ENCODE data around the gene CEBPE.

Gene CEBPE

GRCh38 chr14:23118506-23119362, at the start of gene CEBPE:
TSS of gene CEBPE (minus strand) at chr14:23119255. CDS start at chr14:23119091, 164 bp downstream.
- DNase-seq: no peak
- Histone ChIP-seq H3K27me3 (ENCODE audit: insufficient read depth, low read depth, severe bottlenecking) (peaks cover 7% of the 10 kb centered on the region), H3K9me3 (ENCODE audit: severe bottlenecking) (no peaks in the 10 kb centered on the region), H3K4me3 (ENCODE audit: low read depth, low read length) (no peak within 1 kb of the TSS), H3K27ac (no peak within 1 kb of the TSS), H3K36me3 (no peaks in the 10 kb centered on the region)
- no peak for TF ChIP-seq CTCF (IDR thresholded peaks at IDR 0.05; ENCODE audit: low read depth, low read length)

GRCh38 chr14:23168246-23168645, 49.2 kb upstream of the CEBPE start:
- Histone ChIP-seq H3K9me3 (ENCODE audit: severe bottlenecking) (no peaks in the 10 kb centered on the region), H3K36me3 (no peaks in the 10 kb centered on the region), H3K27me3 (ENCODE audit: insufficient read depth, low read depth, severe bottlenecking) (peaks cover 66% of the 10 kb centered on the region), H3K27ac (no peak overlapping the region), H3K4me3 (ENCODE audit: low read depth, low read length) (no peak overlapping the region)
- TF ChIP-seq CTCF (IDR thresholded peaks at IDR 0.05; ENCODE audit: low read depth, low read length): no peak
- DNase-seq: no peak

- Histone ChIP-seq H3K27me3 (ENCODE audit: insufficient read depth, low read depth, severe bottlenecking) (peaks cover 60% of the 10 kb centered on the region), H3K9me3 (ENCODE audit: severe bottlenecking) (no peaks in the 10 kb centered on the region), H3K36me3 (no peaks in the 10 kb centered on the region), H3K4me3 (ENCODE audit: low read depth, low read length) (no peak overlapping the region), H3K27ac (no peak overlapping the region)
- peak; percentile 49 for DNase-seq
- no peak for TF ChIP-seq CTCF (IDR thresholded peaks at IDR 0.05; ENCODE audit: low read depth, low read length)
These were observed 48.2 kb upstream of the CEBPE start for GRCh38 chr14:23167116-23167847.

- Histone ChIP-seq H3K27me3 (ENCODE audit: insufficient read depth, low read depth, severe bottlenecking) (peaks cover 43% of the 10 kb centered on the region), H3K4me3 (ENCODE audit: low read depth, low read length) (no peak overlapping the region), H3K9me3 (ENCODE audit: severe bottlenecking) (no peaks in the 10 kb centered on the region), H3K27ac (no peak overlapping the region), H3K36me3 (no peaks in the 10 kb centered on the region)
- TF ChIP-seq CTCF (IDR thresholded peaks at IDR 0.05; ENCODE audit: low read depth, low read length): no peak
- DNase-seq: no peak
These were observed 45.9 kb upstream of the CEBPE start for GRCh38 chr14:23164949-23165348.

- H3K36me3 ChIP-seq: no peaks in the 10 kb centered on the region
- H3K27me3 ChIP-seq (ENCODE audit: insufficient read depth, low read depth, severe bottlenecking): peaks cover 37% of the 10 kb centered on the region
- no peak overlapping the region for H3K4me3 ChIP-seq (ENCODE audit: low read depth, low read length)
- no peak for TF ChIP-seq CTCF (IDR thresholded peaks at IDR 0.05; ENCODE audit: low read depth, low read length)
- no peak for DNase-seq
- no peaks in the 10 kb centered on the region for H3K9me3 ChIP-seq (ENCODE audit: severe bottlenecking)
- H3K27ac ChIP-seq: no peak overlapping the region
These were observed 45.2 kb upstream of the CEBPE start for GRCh38 chr14:23164250-23164649.

Measured in WERI-Rb-1 (cell line).